Mucosa of descending colon (tissue), 3 donors: ENCODE results near the gene LRRC40. TPM values are rescaled to one million over a fixed set of nuclear protein-coding genes. Genes with fewer than 3 reads are reported as not detected.

Experiments used
- ATAC-seq: fragments of 200-7000 bp; cut with Tn5 transposase; one replicate; pipeline ENCODE4 v1.9.1; 2020; ENCODE audit warnings: mild to moderate bottlenecking, moderate library complexity
- DNase-seq, 3 donors: peaks; one replicate each; pipeline ENCODE4 v3.0.0-alpha.2; 2020
- H3K36me3 ChIP-seq: fragments of 200-600 bp; one replicate; pipeline ENCODE4 v1.8.0; 2021; ENCODE audit warnings: low read depth, mild to moderate bottlenecking
- H3K4me1 ChIP-seq: fragments of 200-600 bp; one replicate; pipeline ENCODE4 v1.8.0; 2021; ENCODE audit warnings: low read depth, mild to moderate bottlenecking
- H3K4me3 ChIP-seq: fragments of 200-600 bp; one replicate; pipeline ENCODE4 v1.8.0; 2021; ENCODE audit warnings: mild to moderate bottlenecking
- H3K9me3 ChIP-seq: fragments of 200-600 bp; one replicate; pipeline ENCODE4 v1.8.0; 2021; ENCODE audit warnings: mild to moderate bottlenecking
- intact Hi-C, 2 donors: fragments of 100-400 bp; cut with DNase I in 1 of 2; cut with micrococcal nuclease in 1 of 2; formaldehyde crosslinking; loops; one replicate each; pipeline versions ENCODE4 v1.11.0 to v1.11.1; 2022; cut with DNase I, micrococcal nuclease
- total RNA-seq, 3 donors: library from RNA; stranded (reverse); fragmentation: NEBNext Ultra II Directional in 2 of 3; extraction: Animal tissue kit (Norgen Biotek cat#: 25700) in 2 of 3; gene quantifications; one replicate each; pipeline versions ENCODE4 v1.2.1 to v1.2.4, GENCODE V29; 2021 to 2023
- TF ChIP-seq, protein P1 (sequence below): fragments of 200-600 bp; IDR thresholded peaks from one replicate; pipeline ENCODE4 v1.8.0; 2022; ENCODE audit warnings: antibody characterized with exemption, mild to moderate bottlenecking
- donor health status: DM: no; HTN: no; CAD: no; lungs with moderate emphysema.
- donor health status: DM: no; HTN: no; CAD: no.
- donor health status: DM: no; HTN: yes; CAD: no.

LRRC40 gene
- total RNA-seq, 3 donors from 2014 or later, result 9.0 to 13.4 (median 10.4) TPM

DNA sequence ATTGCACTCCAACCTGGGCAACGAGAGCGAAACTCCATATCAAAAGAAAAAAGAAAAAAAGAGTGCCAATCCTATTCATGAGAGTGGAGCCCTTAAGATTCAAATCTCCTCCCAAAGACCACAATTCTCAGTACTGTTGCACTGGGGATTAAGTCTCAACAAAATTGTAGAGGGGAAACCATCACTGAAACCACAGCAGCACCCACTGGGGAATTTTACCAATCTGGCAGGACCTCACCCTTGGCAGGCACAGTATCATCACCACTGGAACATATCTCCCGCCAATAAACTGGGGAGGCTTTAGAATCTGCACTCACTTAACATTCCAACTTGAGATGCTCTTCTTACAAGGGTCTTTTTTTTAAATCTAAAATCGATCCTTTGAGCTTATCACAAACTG lies 41.0 kb downstream of the LRRC40 start:
- Histone ChIP-seq H3K4me3 (no peak overlapping the region), H3K4me1 (no peaks in the 10 kb centered on the region), H3K36me3 (no peaks in the 10 kb centered on the region), H3K9me3 (no peaks in the 10 kb centered on the region)
- ATAC-seq, result no peak
- TF ChIP-seq, protein P1, sequence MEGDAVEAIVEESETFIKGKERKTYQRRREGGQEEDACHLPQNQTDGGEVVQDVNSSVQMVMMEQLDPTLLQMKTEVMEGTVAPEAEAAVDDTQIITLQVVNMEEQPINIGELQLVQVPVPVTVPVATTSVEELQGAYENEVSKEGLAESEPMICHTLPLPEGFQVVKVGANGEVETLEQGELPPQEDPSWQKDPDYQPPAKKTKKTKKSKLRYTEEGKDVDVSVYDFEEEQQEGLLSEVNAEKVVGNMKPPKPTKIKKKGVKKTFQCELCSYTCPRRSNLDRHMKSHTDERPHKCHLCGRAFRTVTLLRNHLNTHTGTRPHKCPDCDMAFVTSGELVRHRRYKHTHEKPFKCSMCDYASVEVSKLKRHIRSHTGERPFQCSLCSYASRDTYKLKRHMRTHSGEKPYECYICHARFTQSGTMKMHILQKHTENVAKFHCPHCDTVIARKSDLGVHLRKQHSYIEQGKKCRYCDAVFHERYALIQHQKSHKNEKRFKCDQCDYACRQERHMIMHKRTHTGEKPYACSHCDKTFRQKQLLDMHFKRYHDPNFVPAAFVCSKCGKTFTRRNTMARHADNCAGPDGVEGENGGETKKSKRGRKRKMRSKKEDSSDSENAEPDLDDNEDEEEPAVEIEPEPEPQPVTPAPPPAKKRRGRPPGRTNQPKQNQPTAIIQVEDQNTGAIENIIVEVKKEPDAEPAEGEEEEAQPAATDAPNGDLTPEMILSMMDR, result no peak
- intact Hi-C loops, result no loop called here
- DNase-seq, result no peak

GRCh38 chr1:70156529-70157120 lies 48.8 kb downstream of the LRRC40 start:
- H3K36me3 ChIP-seq, result no peaks in the 10 kb centered on the region
- ATAC-seq, result no peak
- no peaks in the 10 kb centered on the region for H3K9me3 ChIP-seq
- intact Hi-C loops, result no loop called here
- TF ChIP-seq, protein P1, result no peak
- no peaks in the 10 kb centered on the region for H3K4me1 ChIP-seq
- DNase-seq, result no peak
- H3K4me3 ChIP-seq, result no peak overlapping the region

DNA sequence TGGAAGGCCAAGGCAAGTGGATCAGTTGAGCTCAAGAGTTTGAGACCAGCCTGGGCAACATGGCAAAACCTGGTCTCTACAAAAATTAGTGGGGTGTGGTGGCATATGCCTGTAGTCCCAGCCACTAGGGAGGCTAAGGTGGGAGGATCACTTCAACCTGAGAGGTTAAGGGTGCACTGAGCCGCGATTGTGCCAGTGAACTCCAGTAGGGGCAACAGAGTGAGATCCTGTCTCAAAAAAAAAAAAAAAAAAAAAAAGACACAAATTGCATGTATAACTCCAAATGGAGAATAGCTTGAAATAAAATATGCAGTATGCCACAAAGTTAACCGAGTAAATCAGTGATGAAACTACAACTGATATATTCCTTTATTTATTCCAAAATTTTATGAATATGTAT lies 51.6 kb downstream of the LRRC40 start:
- intact Hi-C loops, result no loop called here
- no peaks in the 10 kb centered on the region for H3K4me1 ChIP-seq
- no peak for DNase-seq
- ATAC-seq, result no peak
- H3K9me3 ChIP-seq, result no peaks in the 10 kb centered on the region
- no peak overlapping the region for H3K4me3 ChIP-seq
- TF ChIP-seq, protein P1, result no peak
- H3K36me3 ChIP-seq, result no peaks in the 10 kb centered on the region

GRCh38 chr1:70150444-70150843 lies 54.9 kb downstream of the LRRC40 start:
- Histone ChIP-seq H3K36me3 (no peaks in the 10 kb centered on the region), H3K9me3 (no peaks in the 10 kb centered on the region), H3K4me3 (no peak overlapping the region), H3K4me1 (no peaks in the 10 kb centered on the region)
- ATAC-seq, result no peak
- TF ChIP-seq, protein P1, result no peak
- DNase-seq, result no peak
- intact Hi-C loops, result no loop called here

- TF ChIP-seq, protein P1, result no peak
- Histone ChIP-seq H3K9me3 (no peaks in the 10 kb centered on the region), H3K4me3 (no peak overlapping the region), H3K4me1 (no peaks in the 10 kb centered on the region), H3K36me3 (no peaks in the 10 kb centered on the region)
- intact Hi-C loops, result no loop called here
- DNase-seq, result no peak
- no peak for ATAC-seq
Measured at GRCh38 chr1:70146488-70146887, 58.9 kb downstream of the LRRC40 start.
